Mesenchymal stem cell (in vitro differentiated cells and primary cell): ENCODE data around the gene THNSL1.

Experiments used
- DNase-seq: peaks from one replicate; pipeline ENCODE4 v3.0.0-alpha.2; 2013
- H2AFZ ChIP-seq: one replicate; pipeline ENCODE4 v1.6.1; 2013; ENCODE audit warnings: low read depth, mild to moderate bottlenecking, control low read depth, inconsistent platforms, low read length, moderate library complexity
- H2AK5ac ChIP-seq: 2 replicates; pipeline ENCODE4 v1.6.1; 2013; ENCODE audit warnings: low read length, moderate library complexity, mild to moderate bottlenecking, inconsistent platforms; ENCODE audit not compliant: severe bottlenecking
- H2BK120ac ChIP-seq: one replicate; pipeline ENCODE4 v1.6.1; 2013; ENCODE audit warnings: low read depth, mild to moderate bottlenecking, inconsistent platforms, low read length, moderate library complexity
- H2BK12ac ChIP-seq, 2 experiments: one replicate each; pipeline ENCODE4 v1.6.1; 2013; ENCODE audit warnings: inconsistent platforms in 2 of 2, low read length in 2 of 2, mild to moderate bottlenecking in 2 of 2, moderate library complexity in 2 of 2, control low read depth in 1 of 2
- H2BK15ac ChIP-seq: one replicate; pipeline ENCODE4 v1.6.1; 2013; ENCODE audit warnings: mild to moderate bottlenecking, low read depth, inconsistent platforms; ENCODE audit not compliant: poor library complexity, severe bottlenecking
- H2BK5ac ChIP-seq: 2 replicates; pipeline ENCODE4 v1.6.1; 2013; ENCODE audit warnings: low read depth, mild to moderate bottlenecking, low read length, control low read depth, inconsistent platforms; ENCODE audit not compliant: poor library complexity, severe bottlenecking
- H3K14ac ChIP-seq, 2 experiments: one replicate each; pipeline ENCODE4 v1.6.1; 2013; ENCODE audit warnings: inconsistent platforms in 2 of 2, low read length in 2 of 2, control low read depth in 1 of 2, mild to moderate bottlenecking in 1 of 2, moderate library complexity in 1 of 2
- H3K18ac ChIP-seq, 2 experiments: one replicate each; pipeline ENCODE4 v1.6.1; 2013; ENCODE audit warnings: inconsistent platforms in 2 of 2, low read length in 2 of 2, control low read depth in 1 of 2, low read depth in 1 of 2, mild to moderate bottlenecking in 1 of 2
- H3K23ac ChIP-seq, 2 experiments: one replicate each; pipeline ENCODE4 v1.6.1; 2013; ENCODE audit warnings: inconsistent platforms in 2 of 2, low read length in 2 of 2, mild to moderate bottlenecking in 2 of 2, moderate library complexity in 2 of 2, control low read depth in 1 of 2
- H3K27ac ChIP-seq: 2 replicates; pipeline ENCODE4 v1.5.1; 2013; ENCODE audit warnings: mild to moderate bottlenecking, moderate library complexity, low read length, control low read depth, inconsistent platforms; ENCODE audit not compliant: poor library complexity, severe bottlenecking
- H3K27me3 ChIP-seq, 2 experiments: 2 replicates each; pipeline versions ENCODE4 v1.6.1 to v1.7.0; 2013; ENCODE audit warnings: low read length in 2 of 2, mild to moderate bottlenecking in 2 of 2, moderate library complexity in 2 of 2, control low read depth in 1 of 2, inconsistent platforms in 1 of 2; ENCODE audit not compliant: control insufficient read depth in 1 of 2, insufficient read depth in 1 of 2
- H3K36me3 ChIP-seq, 2 experiments: 2 replicates each; pipeline versions ENCODE4 v1.6.1 to v1.7.0; 2013; ENCODE audit warnings: low read length in 2 of 2, control low read depth in 1 of 2, inconsistent platforms in 1 of 2, low read depth in 1 of 2, mild to moderate bottlenecking in 1 of 2; ENCODE audit not compliant: insufficient read depth in 2 of 2, control insufficient read depth in 1 of 2
- H3K4ac ChIP-seq, 2 experiments: one replicate each; pipeline ENCODE4 v1.6.1; 2013; ENCODE audit warnings: inconsistent platforms in 2 of 2, low read length in 2 of 2, mild to moderate bottlenecking in 2 of 2, moderate library complexity in 2 of 2, control low read depth in 1 of 2, low read depth in 1 of 2
- H3K4me1 ChIP-seq: 2 replicates; pipeline ENCODE4 v1.6.1; 2013; ENCODE audit warnings: low read depth, low read length, control low read depth; ENCODE audit not compliant: control insufficient read depth, insufficient read depth
- H3K4me2 ChIP-seq: 2 replicates; pipeline ENCODE4 v1.6.1; 2013; ENCODE audit warnings: low read length, mild to moderate bottlenecking, inconsistent platforms; ENCODE audit not compliant: poor library complexity, severe bottlenecking
- H3K4me3 ChIP-seq, 2 experiments: 2 replicates each; pipeline versions ENCODE4 v1.5.1 to v1.7.0; 2013; ENCODE audit warnings: low read length in 2 of 2, mild to moderate bottlenecking in 2 of 2, control low read depth in 1 of 2, low read depth in 1 of 2; ENCODE audit not compliant: insufficient read depth in 1 of 2
- H3K79me1 ChIP-seq: replicated peaks from 2 replicates; pipeline ENCODE4 v1.6.1; 2013; ENCODE audit warnings: mild to moderate bottlenecking, control low read depth, low read length, inconsistent platforms; ENCODE audit not compliant: poor library complexity, severe bottlenecking
- H3K9ac ChIP-seq: 2 replicates; pipeline ENCODE4 v1.7.0; 2013; ENCODE audit warnings: mild to moderate bottlenecking, low read length, moderate library complexity
- H3K9me3 ChIP-seq: 2 replicates; pipeline ENCODE4 v1.7.0; 2013; ENCODE audit warnings: mild to moderate bottlenecking, low read length; ENCODE audit not compliant: control insufficient read depth
- H4K8ac ChIP-seq: one replicate; pipeline ENCODE4 v1.6.1; 2013; ENCODE audit warnings: inconsistent platforms, mild to moderate bottlenecking, low read length, moderate library complexity
- H4K91ac ChIP-seq: one replicate; pipeline ENCODE4 v1.6.1; 2013; ENCODE audit warnings: mild to moderate bottlenecking, low read length, inconsistent platforms
- WGBS: methylation state at CpG from one replicate; pipeline ENCODE4 v1.1.7; 2013; ENCODE audit warnings: mixed read lengths; 5-methylcytosine and 5-hydroxymethylcytosine counted together

THNSL1 gene

DNA sequence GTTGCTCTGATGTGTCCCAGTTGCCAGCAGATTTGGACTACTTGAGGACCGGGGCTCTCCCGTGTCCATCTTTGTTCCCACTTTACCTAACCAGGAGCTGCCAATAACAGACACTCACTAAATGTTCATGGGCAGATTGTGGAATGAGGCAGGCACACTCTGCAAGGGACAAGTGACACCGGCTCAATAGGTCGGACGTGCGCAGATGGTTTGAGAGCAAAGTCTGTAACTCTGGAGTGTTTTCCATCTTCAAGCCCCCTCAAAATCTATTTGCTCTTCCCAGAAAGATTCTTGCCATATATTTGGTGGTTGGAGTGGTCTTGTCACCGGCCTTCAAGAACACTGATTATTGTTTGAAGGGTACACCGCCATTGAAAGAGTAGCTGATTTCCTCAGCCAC, 47.2 kb downstream of the THNSL1 start:
- WGBS, result 77% methylated on average over 2 of the region's 8 CpGs
- H3K4ac ChIP-seq, result no peak overlapping the region
- H3K27me3 ChIP-seq, result no peaks in the 10 kb centered on the region
- no peak overlapping the region for H3K14ac ChIP-seq
- H3K18ac ChIP-seq, result no peak overlapping the region
- H3K79me1 ChIP-seq, result no peaks in the 10 kb centered on the region
- H2AFZ ChIP-seq, result no peak overlapping the region
- H2BK15ac ChIP-seq, result no peak overlapping the region
- no peak overlapping the region for H4K8ac ChIP-seq
- no peak overlapping the region for H3K9ac ChIP-seq
- no peaks in the 10 kb centered on the region for H3K36me3 ChIP-seq
- no peak overlapping the region for H3K4me3 ChIP-seq
- H3K23ac ChIP-seq, result no peak overlapping the region
- H2BK120ac ChIP-seq, result no peak overlapping the region
- H2AK5ac ChIP-seq, result no peak overlapping the region
- H3K4me1 ChIP-seq, result peaks cover 7% of the 10 kb centered on the region
- H4K91ac ChIP-seq, result no peak overlapping the region
- H2BK12ac ChIP-seq, result no peak overlapping the region
- no peak overlapping the region for H3K4me2 ChIP-seq
- H3K27ac ChIP-seq, result no peak overlapping the region
- no peak for DNase-seq
- no peak overlapping the region for H2BK5ac ChIP-seq
- H3K9me3 ChIP-seq, result no peaks in the 10 kb centered on the region

- Histone ChIP-seq H3K4me3 (no peak overlapping the region), H2BK12ac (no peak overlapping the region), H2BK5ac (no peak overlapping the region), H2AFZ (no peak overlapping the region), H2BK15ac (no peak overlapping the region), H4K91ac (no peak overlapping the region), H3K27ac (no peak overlapping the region), H3K27me3 (no peaks in the 10 kb centered on the region), H3K9me3 (no peaks in the 10 kb centered on the region), H2BK120ac (no peak overlapping the region), H2AK5ac (no peak overlapping the region), H3K79me1 (no peaks in the 10 kb centered on the region), H3K36me3 (no peaks in the 10 kb centered on the region), H3K4me2 (no peak overlapping the region), H3K4ac (no peak overlapping the region), H4K8ac (no peak overlapping the region), H3K14ac (no peak overlapping the region), H3K23ac (no peak overlapping the region), H3K9ac (no peak overlapping the region), H3K18ac (no peak overlapping the region), H3K4me1 (peaks cover 7% of the 10 kb centered on the region)
- DNase-seq, result no peak
- 63% methylated on average over 2 of the region's 2 CpGs for WGBS
Measured at GRCh38 chr10:25064401-25064800, 48.0 kb downstream of the THNSL1 start.

DNA sequence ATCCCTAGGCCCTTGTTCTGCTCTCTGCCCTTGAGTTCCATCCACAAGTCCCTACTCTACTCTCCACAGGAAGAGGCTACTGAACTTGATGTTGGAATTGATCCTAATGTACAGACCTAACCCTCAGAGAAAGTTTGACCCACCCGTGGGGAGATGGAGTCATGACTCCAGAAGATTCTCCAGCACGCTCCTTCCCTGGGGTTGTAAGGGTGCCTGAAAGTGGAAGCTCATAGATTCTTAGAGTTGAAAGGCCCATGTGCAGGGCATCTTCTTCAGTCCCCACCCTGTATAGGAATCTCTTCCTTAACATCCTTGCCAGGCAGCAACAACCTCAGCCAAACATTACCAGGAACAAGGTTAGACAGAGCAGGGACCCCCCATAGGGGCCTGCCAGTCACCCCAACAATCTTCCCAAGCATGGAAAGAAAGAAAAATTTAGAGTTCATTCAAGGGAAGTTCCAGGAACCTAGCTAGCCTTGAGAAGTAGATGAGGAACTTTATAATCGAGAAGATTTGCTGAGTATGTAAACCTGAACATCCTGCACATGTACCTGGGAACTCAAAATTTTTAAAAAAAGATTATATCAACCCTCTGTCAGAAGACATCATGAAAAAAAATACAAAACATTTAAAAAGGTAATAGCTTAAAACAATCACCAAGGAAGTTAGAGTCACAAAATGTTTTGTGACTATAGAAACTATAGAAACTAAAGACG, 49.5 kb downstream of the THNSL1 start:
- Histone ChIP-seq H2AFZ (no peak overlapping the region), H3K9ac (no peak overlapping the region), H3K23ac (no peak overlapping the region), H3K4me2 (no peak overlapping the region), H2BK12ac (no peak overlapping the region), H2BK120ac (no peak overlapping the region), H3K14ac (no peak overlapping the region), H2BK5ac (no peak overlapping the region), H3K9me3 (no peaks in the 10 kb centered on the region), H4K8ac (no peak overlapping the region), H2AK5ac (no peak overlapping the region), H3K18ac (no peak overlapping the region), H3K4me3 (no peak overlapping the region), H3K4ac (no peak overlapping the region), H3K36me3 (no peaks in the 10 kb centered on the region), H4K91ac (no peak overlapping the region), H3K27ac (no peak overlapping the region), H3K4me1 (peaks cover 5% of the 10 kb centered on the region), H2BK15ac (no peak overlapping the region), H3K27me3 (no peaks in the 10 kb centered on the region), H3K79me1 (no peaks in the 10 kb centered on the region)
- 74% methylated on average over 2 of the region's 4 CpGs for WGBS
- DNase-seq, result no peak

GRCh38 chr10:25068152-25069058, 52.0 kb downstream of the THNSL1 start:
- no peak overlapping the region for H2AK5ac ChIP-seq
- no peak overlapping the region for H3K4me2 ChIP-seq
- H3K9ac ChIP-seq, result no peak overlapping the region
- H3K14ac ChIP-seq, result no peak overlapping the region
- H2BK15ac ChIP-seq, result no peak overlapping the region
- WGBS, result 79% methylated on average over 7 of the region's 11 CpGs
- no peaks in the 10 kb centered on the region for H3K79me1 ChIP-seq
- peak; percentile 26 for DNase-seq
- no peak overlapping the region for H3K27ac ChIP-seq
- no peaks in the 10 kb centered on the region for H3K4me1 ChIP-seq
- no peak overlapping the region for H2BK12ac ChIP-seq
- H2BK5ac ChIP-seq, result no peak overlapping the region
- no peak overlapping the region for H2BK120ac ChIP-seq
- H4K8ac ChIP-seq, result no peak overlapping the region
- no peak overlapping the region for H3K18ac ChIP-seq
- no peak overlapping the region for H3K23ac ChIP-seq
- H3K4me3 ChIP-seq, result no peak overlapping the region
- no peaks in the 10 kb centered on the region for H3K27me3 ChIP-seq
- H4K91ac ChIP-seq, result no peak overlapping the region
- no peak overlapping the region for H3K4ac ChIP-seq
- peak overlapping the region; percentile 46 for H2AFZ ChIP-seq
- no peaks in the 10 kb centered on the region for H3K36me3 ChIP-seq
- H3K9me3 ChIP-seq, result no peaks in the 10 kb centered on the region
